Measurements from ENCODE around the gene TOP3B.

The TOP3B gene

DNA sequence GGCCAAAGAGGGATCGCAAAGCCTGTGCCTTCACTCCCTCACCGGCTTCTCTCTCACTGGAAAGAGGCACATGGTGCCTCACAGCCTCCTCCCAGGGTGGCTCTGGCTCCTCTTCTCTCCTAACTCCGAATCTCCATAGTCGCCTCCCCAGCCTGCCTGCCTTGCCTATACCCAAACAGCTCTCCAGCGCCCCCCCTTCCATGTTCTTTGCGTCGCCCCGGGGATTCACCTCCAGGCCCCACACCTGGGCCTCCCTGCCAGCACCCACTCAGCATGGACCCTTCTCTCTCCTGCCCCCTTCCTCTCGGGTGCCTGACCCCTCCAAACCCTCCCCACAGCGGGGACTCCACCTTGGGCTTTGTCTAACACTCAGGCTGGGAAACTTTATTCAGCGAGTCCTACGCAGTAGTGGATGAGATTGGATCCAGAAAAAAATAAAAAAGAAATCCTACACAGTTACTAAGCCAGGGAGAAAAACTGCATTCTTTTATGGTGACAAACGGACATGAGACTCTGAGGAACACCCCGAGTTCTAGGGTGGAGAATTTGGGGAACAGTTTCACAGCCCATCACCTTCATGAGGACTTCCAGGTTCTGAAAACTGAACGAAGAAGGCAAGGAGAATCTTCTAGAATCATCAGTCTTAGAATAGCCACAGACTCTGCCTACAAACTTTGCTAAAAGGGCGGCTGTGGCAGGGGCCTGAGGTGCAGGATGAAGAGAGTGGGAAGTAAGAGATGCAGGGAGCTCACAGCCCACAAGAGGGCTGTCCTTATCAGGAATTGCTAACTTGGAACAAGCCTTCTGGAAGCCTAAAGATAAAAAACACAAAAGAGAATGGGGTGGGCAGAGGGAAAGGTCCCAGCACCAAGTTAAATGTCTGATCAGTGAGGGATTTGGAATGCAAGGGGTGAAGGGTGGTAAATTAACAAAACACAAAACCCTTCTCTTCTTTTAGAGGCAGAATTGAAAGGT lies 35.3 kb downstream of the TOP3B start:
- in situ Hi-C loops (cut with HindIII; ENCODE audit: low sequenced_read_pairs), result no loop called here

DNA sequence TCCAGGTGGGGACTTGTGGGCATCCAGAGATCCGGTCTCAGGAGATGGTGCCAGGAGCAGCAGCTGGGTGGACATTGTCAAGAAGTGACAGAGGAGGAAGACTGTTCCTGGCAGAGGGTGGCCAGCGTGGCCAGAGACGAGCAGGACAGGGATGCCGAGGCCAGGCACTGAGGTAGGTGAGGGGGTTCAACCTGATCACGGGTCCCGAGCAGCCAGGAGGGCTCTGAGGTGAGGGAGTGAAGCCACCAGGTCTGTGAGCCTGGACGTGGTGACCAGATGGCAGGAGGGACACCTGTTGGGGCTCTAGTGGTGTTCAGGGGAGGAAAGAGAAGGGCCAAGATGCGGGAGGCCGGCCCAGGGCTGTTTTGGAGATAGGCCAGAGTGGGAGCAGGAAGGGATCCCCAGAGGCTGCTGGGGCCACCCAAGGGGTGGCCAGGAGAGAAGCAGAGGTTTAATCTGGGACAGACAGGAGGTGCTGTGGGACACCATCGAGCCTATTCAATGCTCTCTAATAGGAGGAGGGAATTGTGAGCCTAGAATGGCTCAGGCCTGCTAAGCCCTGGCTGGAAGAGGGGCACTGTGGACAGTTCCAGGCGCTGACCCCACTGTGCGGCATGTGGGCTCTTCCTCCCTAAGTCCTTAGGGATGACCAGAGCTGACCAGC lies 36.2 kb downstream of the TOP3B start:
- in situ Hi-C loops (cut with HindIII; ENCODE audit: low sequenced_read_pairs), result no loop called here

DNA sequence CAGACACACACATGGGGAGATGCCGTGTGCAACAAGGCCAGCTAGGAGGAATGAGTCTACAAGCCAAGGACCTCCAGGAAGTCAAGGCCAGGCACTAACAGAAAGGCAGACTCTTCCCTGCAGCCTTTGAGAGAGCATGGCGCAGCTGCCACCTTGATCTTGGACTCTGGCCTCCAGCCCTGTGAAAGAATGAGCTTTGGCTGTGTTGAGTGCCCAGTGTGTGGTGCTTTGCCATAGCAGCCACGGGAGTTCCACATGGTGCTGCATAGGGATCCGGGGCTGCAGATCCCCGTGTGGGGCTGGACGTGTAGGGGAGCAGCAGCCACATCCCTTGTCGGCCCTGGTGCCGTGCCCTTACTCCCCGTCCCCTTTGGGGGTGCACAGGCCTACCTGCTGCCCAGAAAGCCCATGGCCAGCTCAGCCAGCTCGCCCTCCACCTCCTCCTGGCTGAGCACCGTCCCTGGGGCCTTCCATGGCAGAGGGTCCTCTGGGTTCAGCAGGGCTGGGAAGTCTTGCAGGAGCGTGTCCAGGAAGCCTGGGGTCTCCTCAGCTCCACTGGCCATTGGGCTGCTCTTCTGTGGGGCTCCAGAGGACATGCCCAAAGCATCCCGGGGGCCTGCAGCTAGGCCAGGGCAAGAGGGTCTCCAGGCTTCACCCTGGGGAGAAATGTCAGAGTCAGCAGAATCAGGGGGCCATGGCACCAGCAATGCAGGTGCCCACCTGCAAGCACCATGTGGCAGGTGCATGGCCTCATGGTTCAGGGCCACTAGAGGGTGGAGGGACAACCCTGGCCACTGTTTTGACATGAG lies 36.9 kb downstream of the TOP3B start:
- in situ Hi-C loops (cut with HindIII; ENCODE audit: low sequenced_read_pairs), result no loop called here

GRCh38 chr22:21944871-21945270 lies 37.7 kb downstream of the TOP3B start:
- in situ Hi-C loops (cut with HindIII; ENCODE audit: low sequenced_read_pairs), result no loop called here

DNA sequence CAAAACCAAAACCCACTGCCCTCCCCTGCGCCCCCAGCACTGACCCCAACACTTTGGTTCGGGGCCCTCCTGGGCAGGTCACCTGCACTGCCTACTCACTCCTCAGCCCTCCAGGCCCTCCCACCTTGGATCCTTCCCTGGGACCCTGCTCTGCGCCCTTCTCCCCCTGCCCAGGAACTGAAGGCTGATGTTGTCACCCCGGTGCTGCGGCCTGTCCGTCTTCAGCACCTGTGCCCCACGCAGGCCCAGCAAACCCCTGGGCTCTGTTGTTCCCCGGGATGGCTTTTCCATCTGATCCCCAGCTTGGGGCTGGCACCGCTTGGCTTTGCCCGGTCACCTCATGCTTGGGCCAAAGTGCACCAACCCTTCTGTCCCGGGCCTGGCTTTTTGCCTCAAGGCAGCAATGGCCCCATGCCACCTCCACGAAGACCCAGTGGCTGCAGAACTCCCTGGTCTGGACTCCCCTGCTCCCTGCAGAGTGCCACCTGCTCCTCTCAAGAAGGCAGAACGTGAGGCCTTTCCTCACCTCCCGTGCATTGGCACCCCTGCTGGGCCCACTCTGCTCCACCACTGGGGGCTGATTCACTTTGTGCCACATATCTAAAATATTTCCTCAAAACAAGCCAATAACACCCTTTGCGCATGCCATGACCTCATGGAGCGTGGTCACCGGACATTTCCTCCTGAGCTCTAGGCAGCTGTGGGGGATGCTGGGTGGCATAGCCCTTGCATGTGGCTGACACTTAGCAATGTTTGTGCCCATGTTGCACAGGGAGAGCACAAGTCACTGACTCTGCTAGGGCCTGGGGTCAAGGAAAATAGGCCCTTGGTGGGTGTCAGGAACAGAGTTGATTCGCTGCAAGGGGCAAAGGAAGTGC lies 38.8 kb downstream of the TOP3B start:
- in situ Hi-C loops (cut with HindIII; ENCODE audit: low sequenced_read_pairs), result no loop called here

GRCh38 chr22:21942407-21943343 lies 39.9 kb downstream of the TOP3B start:
- in situ Hi-C loops (cut with HindIII; ENCODE audit: low sequenced_read_pairs), result no loop called here

DNA sequence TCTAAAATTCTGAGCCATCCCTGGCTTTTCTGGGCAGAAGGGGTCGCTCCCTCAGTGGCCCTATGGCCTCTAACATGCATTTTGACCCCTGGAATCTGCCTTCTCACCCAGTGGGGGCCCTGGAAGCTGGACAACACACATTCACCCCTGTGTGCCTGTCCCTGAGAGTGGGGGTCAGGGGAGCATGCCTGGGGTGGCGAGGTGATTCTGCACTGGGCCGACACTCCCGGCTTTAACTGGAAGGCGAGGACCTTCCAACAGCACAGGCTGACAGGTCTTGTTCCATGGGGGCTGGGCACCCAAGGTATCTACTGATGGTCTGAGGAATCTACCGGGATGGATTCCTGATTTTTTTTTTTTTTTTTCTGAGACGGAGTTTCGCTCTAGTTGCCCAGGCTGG lies 40.7 kb downstream of the TOP3B start:
- in situ Hi-C loops (cut with HindIII; ENCODE audit: low sequenced_read_pairs), result no loop called here

DNA sequence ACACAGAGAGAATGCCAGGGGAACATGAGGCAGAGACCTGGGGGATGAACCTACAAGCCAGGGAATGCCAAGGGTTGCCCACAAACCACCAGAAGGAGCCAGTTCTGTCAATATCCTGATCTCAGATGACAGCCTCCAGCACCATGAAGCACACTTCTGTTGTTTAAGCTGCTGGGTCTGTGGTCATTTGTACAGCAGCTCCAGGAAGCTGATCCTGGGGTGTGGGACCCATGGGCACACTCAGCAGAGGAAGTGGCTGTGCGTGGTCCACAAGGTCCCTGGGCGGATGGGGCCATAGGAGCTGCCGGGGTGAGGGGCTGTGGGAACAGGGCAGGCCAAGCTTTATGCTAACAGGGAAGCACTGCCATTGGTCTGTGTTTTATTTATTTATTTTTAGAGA lies 42.1 kb downstream of the TOP3B start:
- in situ Hi-C loops (cut with HindIII; ENCODE audit: low sequenced_read_pairs), result no loop called here

DNA sequence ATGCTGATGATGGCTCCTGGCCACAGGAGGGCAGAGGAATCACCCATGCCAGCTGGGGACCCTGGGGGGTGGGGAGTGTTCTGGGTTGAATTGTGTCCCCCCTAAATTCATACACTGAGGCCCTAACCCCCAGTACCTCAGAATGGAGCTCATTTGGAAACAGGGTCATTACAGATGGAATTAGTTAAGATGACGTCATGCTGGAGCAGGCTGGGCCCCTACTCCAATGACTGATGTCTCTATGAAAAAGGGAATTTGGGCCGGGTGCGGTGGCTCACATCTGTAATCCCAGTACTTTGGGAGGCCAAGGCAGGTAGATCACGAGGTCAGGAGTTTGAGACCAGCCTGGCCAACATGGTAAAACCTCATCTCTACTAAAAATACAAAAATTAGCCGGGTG lies 42.7 kb downstream of the TOP3B start:
- in situ Hi-C loops (cut with HindIII; ENCODE audit: low sequenced_read_pairs), result loop anchor here (5.0 to 10.0 kb wide), 5 partner anchors 85 to 245 kb away; no protein-coding TSS in a partner anchor

- in situ Hi-C loops (cut with HindIII; ENCODE audit: low sequenced_read_pairs), result loop anchor here (5.0 to 10.0 kb wide), 5 partner anchors 85 to 245 kb away; no protein-coding TSS in a partner anchor
Measured at GRCh38 chr22:21939461-21939913, 43.1 kb downstream of the TOP3B start.

GRCh38 chr22:21938906-21939305 lies 43.7 kb downstream of the TOP3B start:
- in situ Hi-C loops (cut with HindIII; ENCODE audit: low sequenced_read_pairs), result loop anchor here (5.0 to 10.0 kb wide), 5 partner anchors 84 to 246 kb away; no protein-coding TSS in a partner anchor

DNA sequence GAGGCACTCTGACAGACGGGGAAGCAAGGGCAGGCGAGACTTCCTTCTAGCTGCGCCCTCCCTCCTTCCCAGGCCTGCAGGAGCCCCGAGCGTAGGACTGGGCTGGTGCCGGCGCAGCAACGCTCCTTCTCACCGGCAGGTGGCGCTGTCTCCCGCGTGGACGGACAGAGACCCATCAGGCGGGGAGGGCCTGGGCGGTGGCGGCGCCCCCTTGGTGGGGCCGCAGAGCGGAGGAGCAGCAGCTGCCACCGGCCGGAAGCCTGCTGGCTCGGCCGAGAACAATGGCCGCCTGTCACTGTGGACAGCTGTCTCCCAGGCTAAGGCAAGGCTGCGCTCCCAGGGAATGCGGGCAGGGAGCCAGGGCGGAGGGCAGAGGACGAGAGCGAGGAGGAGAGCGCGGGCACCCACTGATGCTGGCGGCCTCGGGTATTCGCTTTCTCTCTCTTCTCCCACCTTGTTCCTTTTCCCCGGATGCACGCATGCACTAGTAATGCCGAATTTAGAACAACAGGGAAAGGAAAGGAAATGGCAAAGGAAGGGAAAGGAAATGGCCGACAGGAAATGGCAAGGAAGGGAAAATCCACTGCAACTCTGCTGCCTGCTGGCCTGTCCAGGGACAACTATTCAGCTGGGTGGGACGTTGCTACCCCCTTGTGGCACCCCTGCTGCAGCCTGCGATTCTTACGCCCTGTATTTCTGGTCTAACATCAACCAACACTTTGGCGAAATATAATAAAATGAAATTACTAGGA lies 44.3 kb downstream of the TOP3B start:
- in situ Hi-C loops (cut with HindIII; ENCODE audit: low sequenced_read_pairs), result loop anchor here (5.0 to 10.0 kb wide), 5 partner anchors 83 to 247 kb away; no protein-coding TSS in a partner anchor

DNA sequence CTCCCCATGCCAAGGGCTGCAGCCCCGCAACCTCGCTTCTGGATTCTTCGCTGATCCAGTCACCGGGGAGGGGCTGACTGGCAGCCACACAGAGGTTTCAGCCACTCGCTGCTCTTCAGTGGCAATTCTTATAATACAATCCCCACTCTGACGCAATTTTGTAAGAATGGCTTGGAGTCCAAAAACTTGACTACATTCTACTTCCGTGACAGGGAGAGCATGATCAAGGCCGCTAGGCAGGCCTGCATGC lies 44.8 kb downstream of the TOP3B start:
- in situ Hi-C loops (cut with HindIII; ENCODE audit: low sequenced_read_pairs), result loop anchor here (5.0 to 10.0 kb wide), 5 partner anchors 83 to 247 kb away; no protein-coding TSS in a partner anchor

DNA sequence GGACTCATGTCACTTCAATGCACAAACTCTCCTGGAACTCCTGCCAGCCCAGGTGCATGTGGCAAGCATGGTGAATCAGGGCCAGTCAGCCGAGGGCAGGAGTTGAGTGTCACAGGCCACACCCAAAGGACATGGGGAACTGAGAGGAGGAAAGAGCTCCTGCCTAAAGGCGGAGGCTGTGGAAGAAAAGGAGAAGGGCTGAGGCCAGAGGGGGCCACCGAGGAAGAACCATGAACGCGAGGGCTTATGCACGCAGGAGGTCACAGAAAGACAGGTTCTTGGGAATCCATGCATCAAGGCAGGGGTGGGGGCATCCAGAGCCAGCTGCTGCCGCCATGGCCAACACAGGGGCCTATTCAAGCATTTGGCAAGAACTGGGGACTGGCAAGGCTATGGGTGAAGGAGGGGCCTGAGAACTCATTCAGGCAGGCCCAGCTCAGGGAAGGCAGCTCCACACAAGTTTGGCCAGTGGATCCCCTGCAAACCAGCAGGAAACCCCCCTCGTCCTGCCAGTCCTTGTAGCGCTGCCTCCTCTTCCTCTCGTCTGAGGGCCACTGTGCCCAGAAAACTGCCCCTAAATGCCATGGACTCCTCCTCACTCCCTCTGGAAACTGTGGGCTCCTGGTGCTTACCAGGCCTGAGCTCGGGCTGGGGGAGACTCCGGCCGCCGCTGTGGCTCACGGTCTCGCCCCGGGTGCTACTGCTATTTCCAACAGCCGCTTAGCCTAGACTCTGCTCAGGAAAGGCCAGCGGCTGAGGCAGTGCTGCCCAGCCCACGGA lies 45.4 kb downstream of the TOP3B start:
- in situ Hi-C loops (cut with HindIII; ENCODE audit: low sequenced_read_pairs), result loop anchor here (5.0 to 10.0 kb wide), 5 partner anchors 82 to 248 kb away; no protein-coding TSS in a partner anchor

- in situ Hi-C loops (cut with HindIII; ENCODE audit: low sequenced_read_pairs), result loop anchor here (5.0 to 10.0 kb wide), 5 partner anchors 81 to 249 kb away; no protein-coding TSS in a partner anchor
Measured at GRCh38 chr22:21936151-21936775, 46.3 kb downstream of the TOP3B start.

GRCh38 chr22:21933910-21934309 lies 48.7 kb downstream of the TOP3B start:
- in situ Hi-C loops (cut with HindIII; ENCODE audit: low sequenced_read_pairs), result loop anchor here (10.0 kb wide), 2 partner anchors 79 to 251 kb away; no protein-coding TSS in a partner anchor

DNA sequence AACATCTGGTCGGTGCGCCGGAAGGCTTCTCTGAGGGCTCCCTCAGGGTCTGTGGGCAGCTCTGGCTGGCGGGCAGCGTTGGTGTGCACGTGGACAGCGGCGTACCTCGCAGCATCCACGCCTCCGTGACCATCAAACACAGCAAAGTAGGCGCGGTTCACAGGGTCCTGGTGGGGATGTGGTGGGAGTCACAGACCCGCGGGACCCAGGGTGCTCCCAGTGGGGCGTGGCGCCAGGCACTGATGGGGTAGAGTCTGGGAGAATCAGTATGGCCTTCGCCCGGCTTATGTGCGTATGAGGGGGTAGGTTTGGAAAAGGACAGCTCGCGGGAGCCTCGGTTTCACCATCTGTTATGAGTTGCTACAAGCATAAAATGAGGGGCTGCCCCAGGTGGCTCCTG lies 49.2 kb downstream of the TOP3B start:
- in situ Hi-C loops (cut with HindIII; ENCODE audit: low sequenced_read_pairs), result loop anchor here (10.0 kb wide), 2 partner anchors 79 to 251 kb away; no protein-coding TSS in a partner anchor
